WTC11 (cell line): ENCODE results near the gene AGPAT3.

Experiments used
- FOXJ3 ChIP-seq: sonication (generic); formaldehyde crosslinking; IDR thresholded peaks from 2 replicates; pipeline ENCODE4 v1.9.0; 2021; ENCODE audit warnings: missing genetic modification reagents, mild to moderate bottlenecking, borderline replicate concordance
- GABPB1 ChIP-seq: sonication (generic); formaldehyde crosslinking; IDR thresholded peaks from 2 replicates; pipeline ENCODE4 v1.8.1; 2023; ENCODE audit warnings: mild to moderate bottlenecking, missing genetic modification reagents
- SP1 ChIP-seq: sonication (generic); formaldehyde crosslinking; conservative IDR thresholded peaks from 2 replicates; pipeline ENCODE4 v1.8.1; 2022; ENCODE audit warnings: missing genetic modification reagents
- ZNF317 ChIP-seq: sonication (generic); formaldehyde crosslinking; IDR thresholded peaks from 2 replicates; pipeline ENCODE4 v1.8.1; 2023; ENCODE audit warnings: low read depth, mild to moderate bottlenecking, moderate library complexity, missing genetic modification reagents, borderline replicate concordance
- TF ChIP-seq, protein P1 (sequence below): fragments of 200-600 bp; IDR thresholded peaks from 2 replicates; pipeline ENCODE4 v1.8.0; 2022; ENCODE audit warnings: antibody characterized with exemption
- TF ChIP-seq, protein P2 (sequence below): sonication (generic); formaldehyde crosslinking; IDR thresholded peaks from 2 replicates; pipeline ENCODE4 v1.8.0; 2022; ENCODE audit warnings: mild to moderate bottlenecking, missing genetic modification reagents
- TF ChIP-seq, protein P3 (sequence below): sonication (generic); formaldehyde crosslinking; IDR thresholded peaks from 2 replicates; pipeline ENCODE4 v1.8.0; 2023; ENCODE audit warnings: missing genetic modification reagents
- TF ChIP-seq, protein P4 (sequence below): sonication (generic); formaldehyde crosslinking; IDR thresholded peaks from 2 replicates; pipeline ENCODE4 v1.8.1; 2022; ENCODE audit warnings: low read depth, mild to moderate bottlenecking, moderate library complexity, missing genetic modification reagents, borderline replicate concordance

DNA sequence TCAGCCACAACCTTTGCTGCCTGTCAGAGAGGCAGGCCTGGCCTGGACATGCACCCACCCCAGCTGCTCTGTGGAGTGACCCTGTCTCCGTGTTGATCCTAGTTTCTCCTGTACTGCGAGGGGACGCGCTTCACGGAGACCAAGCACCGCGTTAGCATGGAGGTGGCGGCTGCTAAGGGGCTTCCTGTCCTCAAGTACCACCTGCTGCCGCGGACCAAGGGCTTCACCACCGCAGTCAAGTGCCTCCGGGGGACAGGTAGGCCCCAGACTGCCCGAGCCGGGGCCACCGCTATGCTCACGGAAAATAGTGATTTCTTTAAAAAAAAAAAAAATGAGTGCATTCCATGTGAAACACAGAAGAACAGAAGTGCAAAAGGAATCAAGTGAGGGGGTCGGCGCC is 105.5 kb downstream of the AGPAT3 start:
- TF ChIP-seq SP1 (CRISPR knock-in tag) (no peak), ZNF317 (CRISPR knock-in tag) (no peak), GABPB1 (CRISPR knock-in tag) (no peak), FOXJ3 (CRISPR knock-in tag) (no peak)
- TF ChIP-seq, protein P1, sequence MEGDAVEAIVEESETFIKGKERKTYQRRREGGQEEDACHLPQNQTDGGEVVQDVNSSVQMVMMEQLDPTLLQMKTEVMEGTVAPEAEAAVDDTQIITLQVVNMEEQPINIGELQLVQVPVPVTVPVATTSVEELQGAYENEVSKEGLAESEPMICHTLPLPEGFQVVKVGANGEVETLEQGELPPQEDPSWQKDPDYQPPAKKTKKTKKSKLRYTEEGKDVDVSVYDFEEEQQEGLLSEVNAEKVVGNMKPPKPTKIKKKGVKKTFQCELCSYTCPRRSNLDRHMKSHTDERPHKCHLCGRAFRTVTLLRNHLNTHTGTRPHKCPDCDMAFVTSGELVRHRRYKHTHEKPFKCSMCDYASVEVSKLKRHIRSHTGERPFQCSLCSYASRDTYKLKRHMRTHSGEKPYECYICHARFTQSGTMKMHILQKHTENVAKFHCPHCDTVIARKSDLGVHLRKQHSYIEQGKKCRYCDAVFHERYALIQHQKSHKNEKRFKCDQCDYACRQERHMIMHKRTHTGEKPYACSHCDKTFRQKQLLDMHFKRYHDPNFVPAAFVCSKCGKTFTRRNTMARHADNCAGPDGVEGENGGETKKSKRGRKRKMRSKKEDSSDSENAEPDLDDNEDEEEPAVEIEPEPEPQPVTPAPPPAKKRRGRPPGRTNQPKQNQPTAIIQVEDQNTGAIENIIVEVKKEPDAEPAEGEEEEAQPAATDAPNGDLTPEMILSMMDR, result no peak
- TF ChIP-seq, protein P2, sequence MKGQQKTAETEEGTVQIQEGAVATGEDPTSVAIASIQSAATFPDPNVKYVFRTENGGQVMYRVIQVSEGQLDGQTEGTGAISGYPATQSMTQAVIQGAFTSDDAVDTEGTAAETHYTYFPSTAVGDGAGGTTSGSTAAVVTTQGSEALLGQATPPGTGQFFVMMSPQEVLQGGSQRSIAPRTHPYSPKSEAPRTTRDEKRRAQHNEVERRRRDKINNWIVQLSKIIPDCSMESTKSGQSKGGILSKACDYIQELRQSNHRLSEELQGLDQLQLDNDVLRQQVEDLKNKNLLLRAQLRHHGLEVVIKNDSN (CRISPR knock-in tag), result no peak
- TF ChIP-seq, protein P3, sequence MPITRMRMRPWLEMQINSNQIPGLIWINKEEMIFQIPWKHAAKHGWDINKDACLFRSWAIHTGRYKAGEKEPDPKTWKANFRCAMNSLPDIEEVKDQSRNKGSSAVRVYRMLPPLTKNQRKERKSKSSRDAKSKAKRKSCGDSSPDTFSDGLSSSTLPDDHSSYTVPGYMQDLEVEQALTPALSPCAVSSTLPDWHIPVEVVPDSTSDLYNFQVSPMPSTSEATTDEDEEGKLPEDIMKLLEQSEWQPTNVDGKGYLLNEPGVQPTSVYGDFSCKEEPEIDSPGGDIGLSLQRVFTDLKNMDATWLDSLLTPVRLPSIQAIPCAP (CRISPR knock-in tag), result no peak
- TF ChIP-seq, protein P4, sequence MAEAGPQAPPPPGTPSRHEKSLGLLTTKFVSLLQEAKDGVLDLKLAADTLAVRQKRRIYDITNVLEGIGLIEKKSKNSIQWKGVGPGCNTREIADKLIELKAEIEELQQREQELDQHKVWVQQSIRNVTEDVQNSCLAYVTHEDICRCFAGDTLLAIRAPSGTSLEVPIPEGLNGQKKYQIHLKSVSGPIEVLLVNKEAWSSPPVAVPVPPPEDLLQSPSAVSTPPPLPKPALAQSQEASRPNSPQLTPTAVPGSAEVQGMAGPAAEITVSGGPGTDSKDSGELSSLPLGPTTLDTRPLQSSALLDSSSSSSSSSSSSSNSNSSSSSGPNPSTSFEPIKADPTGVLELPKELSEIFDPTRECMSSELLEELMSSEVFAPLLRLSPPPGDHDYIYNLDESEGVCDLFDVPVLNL (CRISPR knock-in tag), result no peak
